ENCODE results near the gene EDC3. TPM values are rescaled to one million over a fixed set of nuclear protein-coding genes. Genes with fewer than 3 reads are reported as not detected.
A peak's percentile ranks its signal among the peaks of the same experiment; 100 is the strongest.
"Not testable (repeated sequence)": the region's sequence is repeated elsewhere in the genome, so short reads cannot be mapped to it uniquely, and the experiment has no call there.

EDC3 gene
- total RNA-seq, 1 experiment from 2014 or later, result 16.7 TPM

- DNase-seq (ENCODE audit: low read depth), result peak; percentile 46
Measured at GRCh38 chr15:74653426-74654102, 42.3 kb downstream of the EDC3 start.

GRCh38 chr15:74651242-74651741 lies 44.5 kb downstream of the EDC3 start:
- DNase-seq (ENCODE audit: low read depth), result no peak

GRCh38 chr15:74648051-74648842 lies 47.6 kb downstream of the EDC3 start:
- DNase-seq (ENCODE audit: low read depth), result no peak

GRCh38 chr15:74646480-74646879 lies 49.3 kb downstream of the EDC3 start:
- DNase-seq (ENCODE audit: low read depth), result no peak

GRCh38 chr15:74643665-74644204 lies 52.1 kb downstream of the EDC3 start:
- no peak for DNase-seq (ENCODE audit: low read depth)

GRCh38 chr15:74642734-74643664 lies 52.8 kb downstream of the EDC3 start:
- no peak for DNase-seq (ENCODE audit: low read depth)

GRCh38 chr15:74642348-74642733 lies 53.5 kb downstream of the EDC3 start:
- DNase-seq (ENCODE audit: low read depth), result no peak

- no peak for DNase-seq (ENCODE audit: low read depth)
Measured at GRCh38 chr15:74641151-74641550, 54.7 kb downstream of the EDC3 start.

GRCh38 chr15:74636984-74637383 lies 58.8 kb downstream of the EDC3 start:
- DNase-seq (ENCODE audit: low read depth), result no peak

- peak; percentile 56 for DNase-seq (ENCODE audit: low read depth)
Measured at GRCh38 chr15:74635228-74635627, 60.6 kb downstream of the EDC3 start.

- DNase-seq (ENCODE audit: low read depth), result no peak
Measured at GRCh38 chr15:74633781-74634180, 62.0 kb downstream of the EDC3 start.

GRCh38 chr15:74632601-74633000 lies 63.2 kb downstream of the EDC3 start:
- no peak for DNase-seq (ENCODE audit: low read depth)

GRCh38 chr15:74631935-74632560 lies 63.8 kb downstream of the EDC3 start:
- DNase-seq (ENCODE audit: low read depth), result peak; percentile 41

- DNase-seq (ENCODE audit: low read depth), result no peak
Measured at GRCh38 chr15:74631408-74631807, 64.4 kb downstream of the EDC3 start.

- no peak for DNase-seq (ENCODE audit: low read depth)
Measured at GRCh38 chr15:74631087-74631385, 64.8 kb downstream of the EDC3 start.

GRCh38 chr15:74630284-74631086 lies 65.3 kb downstream of the EDC3 start:
- no peak for DNase-seq (ENCODE audit: low read depth)

GRCh38 chr15:74629696-74630095 lies 66.1 kb downstream of the EDC3 start:
- not testable (repeated sequence) for DNase-seq (ENCODE audit: low read depth)

- no peak for DNase-seq (ENCODE audit: low read depth)
Measured at GRCh38 chr15:74628949-74629348, 66.9 kb downstream of the EDC3 start.

GRCh38 chr15:74628199-74628598 lies 67.6 kb downstream of the EDC3 start:
- DNase-seq (ENCODE audit: low read depth), result no peak

- DNase-seq (ENCODE audit: low read depth), result no peak
Measured at GRCh38 chr15:74627766-74628165, 68.1 kb downstream of the EDC3 start.

All from HT1080 (cell line).